WTC11 (cell line): Measurements from ENCODE around the gene SORCS1. TPM values are rescaled to one million over a fixed set of nuclear protein-coding genes. Genes with fewer than 3 reads are reported as not detected.

Source experiments
- ATAC-seq: fragments of 200-7000 bp; cut with Tn5 transposase; 2 replicates; pipeline ENCODE4 v1.10.0; 2021; ENCODE audit warnings: mild to moderate bottlenecking, moderate library complexity
- CTCF ChIA-PET: fragments of 300-600 bp; sonication (Branson Sonifier 250); formaldehyde crosslinking; loops from one replicate; lab custom pipeline; 2021; ENCODE audit warnings: antibody characterized with exemption; lab: Charles Lee
- POLR2A ChIA-PET: fragments of 350-600 bp; sonication (Branson Sonifier 250); formaldehyde crosslinking; loops from one replicate; lab custom pipeline; 2021; ENCODE audit warnings: antibody characterized with exemption; lab: Charles Lee
- DNase-seq: peaks from one replicate; pipeline ENCODE4 v3.0.0; 2021; ENCODE audit warnings: low spot score
- H3K27ac Mint-ChIP-seq: 2 replicates; pipeline ENCODE4 v1.8.0; 2021; ENCODE audit warnings: mixed read lengths
- H3K27me3 Mint-ChIP-seq: 2 replicates; pipeline ENCODE4 v1.8.0; 2021; ENCODE audit warnings: low read depth, mild to moderate bottlenecking, moderate library complexity, mixed read lengths
- H3K36me3 Mint-ChIP-seq: 2 replicates; pipeline ENCODE4 v1.8.0; 2021; ENCODE audit warnings: mixed read lengths
- H3K4me1 Mint-ChIP-seq: 2 replicates; pipeline ENCODE4 v1.8.0; 2022; ENCODE audit warnings: mixed read lengths
- H3K4me3 Mint-ChIP-seq: 2 replicates; pipeline ENCODE4 v1.8.0; 2021; ENCODE audit warnings: mild to moderate bottlenecking, moderate library complexity, mixed read lengths
- H3K9me3 Mint-ChIP-seq: 2 replicates; pipeline ENCODE4 v1.8.0; 2021; ENCODE audit warnings: mixed read lengths
- ATF6 ChIP-seq: sonication (generic); formaldehyde crosslinking; IDR thresholded peaks from 2 replicates; pipeline ENCODE4 v1.8.1; 2023; ENCODE audit warnings: mild to moderate bottlenecking, missing genetic modification reagents
- GRHL2 ChIP-seq: fragments of 250-450 bp; sonication (Bioruptor Pico); IDR thresholded peaks from 2 replicates; pipeline ENCODE4 v1.8.0; 2022; ENCODE audit warnings: mild to moderate bottlenecking, moderate library complexity; ENCODE audit not compliant: insufficient replicate concordance, severe bottlenecking
- IRF2 ChIP-seq: sonication (generic); formaldehyde crosslinking; IDR thresholded peaks from 2 replicates; pipeline ENCODE4 v1.8.0; 2022; ENCODE audit warnings: low read depth, missing genetic modification reagents, borderline replicate concordance
- JUN ChIP-seq: sonication (generic); formaldehyde crosslinking; IDR thresholded peaks from 2 replicates; pipeline ENCODE4 v1.8.0; 2023; ENCODE audit warnings: mild to moderate bottlenecking, missing genetic modification reagents
- KAT7 ChIP-seq: sonication (generic); formaldehyde crosslinking; IDR thresholded peaks from 2 replicates; pipeline ENCODE4 v1.8.1; 2023; ENCODE audit warnings: missing genetic modification reagents, mild to moderate bottlenecking, borderline replicate concordance
- NR3C1 ChIP-seq: sonication (generic); formaldehyde crosslinking; conservative IDR thresholded peaks from 2 replicates; pipeline ENCODE4 v1.8.1; 2023; ENCODE audit warnings: low read depth, mild to moderate bottlenecking, missing genetic modification reagents
- OVOL2 ChIP-seq: fragments of 250-450 bp; sonication (Bioruptor Pico); IDR thresholded peaks from 2 replicates; pipeline ENCODE4 v1.9.0; 2021; ENCODE audit warnings: mild to moderate bottlenecking, borderline replicate concordance
- SMAD3 ChIP-seq: sonication (generic); formaldehyde crosslinking; IDR thresholded peaks from 2 replicates; pipeline ENCODE4 v1.8.0; 2022; ENCODE audit warnings: missing genetic modification reagents, mild to moderate bottlenecking, borderline replicate concordance
- STAT6 ChIP-seq: sonication (generic); formaldehyde crosslinking; conservative IDR thresholded peaks from 2 replicates; pipeline ENCODE4 v1.8.1; 2023; ENCODE audit warnings: mild to moderate bottlenecking, low read depth, missing genetic modification reagents, moderate library complexity
- TP53 ChIP-seq: sonication (generic); formaldehyde crosslinking; IDR thresholded peaks from 2 replicates; pipeline ENCODE4 v1.8.1; 2023; ENCODE audit warnings: mild to moderate bottlenecking, missing genetic modification reagents
- ZNF138 ChIP-seq: sonication (generic); formaldehyde crosslinking; conservative IDR thresholded peaks from 2 replicates; pipeline ENCODE4 v1.8.1; 2022; ENCODE audit warnings: mild to moderate bottlenecking, moderate library complexity, missing genetic modification reagents
- ZNF232 ChIP-seq: sonication (generic); formaldehyde crosslinking; IDR thresholded peaks from 2 replicates; pipeline ENCODE4 v1.8.0; 2022; ENCODE audit warnings: mild to moderate bottlenecking, missing genetic modification reagents
- ZNF263 ChIP-seq: sonication (generic); formaldehyde crosslinking; IDR thresholded peaks from 2 replicates; pipeline ENCODE4 v1.8.1; 2022; ENCODE audit warnings: low read depth, mild to moderate bottlenecking, moderate library complexity, missing genetic modification reagents
- total RNA-seq: library from RNA; stranded (reverse); gene quantifications from 3 replicates; pipeline ENCODE4 v1.2.3, GENCODE V29; 2021
- TF ChIP-seq, protein P1 (sequence below): sonication (generic); formaldehyde crosslinking; IDR thresholded peaks from 2 replicates; pipeline ENCODE4 v1.8.0; 2022; ENCODE audit warnings: mild to moderate bottlenecking, missing genetic modification reagents
- TF ChIP-seq, protein P2 (sequence below): sonication (generic); formaldehyde crosslinking; conservative IDR thresholded peaks from 2 replicates; pipeline ENCODE4 v1.8.1; 2022; ENCODE audit warnings: mild to moderate bottlenecking, missing genetic modification reagents
- TF ChIP-seq, protein P3 (sequence below): sonication (generic); formaldehyde crosslinking; IDR thresholded peaks from 2 replicates; pipeline ENCODE4 v1.8.1; 2022; ENCODE audit warnings: low read depth, missing genetic modification reagents, borderline replicate concordance
- TF ChIP-seq, protein P4 (sequence below): sonication (generic); formaldehyde crosslinking; IDR thresholded peaks from 2 replicates; pipeline ENCODE4 v1.8.1; 2022; ENCODE audit warnings: low read depth, mild to moderate bottlenecking, moderate library complexity, missing genetic modification reagents, borderline replicate concordance

SORCS1 gene
- total RNA-seq, 1 experiment from 2014 or later, result 3.3 TPM

DNA sequence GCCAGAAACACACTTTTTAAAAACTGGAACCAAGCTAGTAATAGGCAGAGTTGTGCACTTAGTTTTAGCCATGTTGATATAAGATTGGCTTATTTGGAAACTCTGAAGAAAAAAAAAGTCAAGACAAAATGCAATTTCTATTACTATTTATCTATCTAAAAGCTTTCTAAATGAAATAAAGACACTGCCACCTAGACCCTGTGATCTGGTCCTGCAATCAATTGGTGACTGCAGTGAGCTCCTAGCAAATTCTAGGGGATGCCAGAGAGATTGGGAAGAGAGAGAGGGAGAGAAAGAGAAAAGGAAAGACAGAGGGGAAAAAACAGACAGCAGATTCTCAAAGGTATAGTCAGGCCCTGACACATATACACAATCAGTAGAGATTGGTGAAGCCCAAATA lies 25.3 kb downstream of the SORCS1 start:
- Mint-ChIP-seq H3K36me3 (no peaks in the 10 kb centered on the region), H3K4me3 (no peak overlapping the region), H3K4me1 (peaks cover 12% of the 10 kb centered on the region), H3K9me3 (no peaks in the 10 kb centered on the region), H3K27ac (no peak overlapping the region), H3K27me3 (no peaks in the 10 kb centered on the region)
- DNase-seq (no peak), ATAC-seq (no peak)
- CTCF ChIA-PET, result interaction anchor here (0.8 to 1.2 kb wide), 4 partner anchors 125 to 434 kb away, joined by 3 to 5 read pairs (median 4); no protein-coding TSS in a partner anchor
- POLR2A ChIA-PET, result no interaction called here
- TF ChIP-seq OVOL2 (CRISPR knock-in tag), result no peak
- TF ChIP-seq ZNF138, result no peak
- no peak for TF ChIP-seq SMAD3 (CRISPR knock-in tag)
- no peak for TF ChIP-seq ZNF263
- TF ChIP-seq NR3C1 (CRISPR knock-in tag), result no peak
- TF ChIP-seq, protein P1, sequence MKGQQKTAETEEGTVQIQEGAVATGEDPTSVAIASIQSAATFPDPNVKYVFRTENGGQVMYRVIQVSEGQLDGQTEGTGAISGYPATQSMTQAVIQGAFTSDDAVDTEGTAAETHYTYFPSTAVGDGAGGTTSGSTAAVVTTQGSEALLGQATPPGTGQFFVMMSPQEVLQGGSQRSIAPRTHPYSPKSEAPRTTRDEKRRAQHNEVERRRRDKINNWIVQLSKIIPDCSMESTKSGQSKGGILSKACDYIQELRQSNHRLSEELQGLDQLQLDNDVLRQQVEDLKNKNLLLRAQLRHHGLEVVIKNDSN, result no peak
- no peak for TF ChIP-seq JUN
- TF ChIP-seq IRF2 (CRISPR knock-in tag), result no peak
- no peak for TF ChIP-seq GRHL2 (CRISPR knock-in tag)
- TF ChIP-seq, protein P2, sequence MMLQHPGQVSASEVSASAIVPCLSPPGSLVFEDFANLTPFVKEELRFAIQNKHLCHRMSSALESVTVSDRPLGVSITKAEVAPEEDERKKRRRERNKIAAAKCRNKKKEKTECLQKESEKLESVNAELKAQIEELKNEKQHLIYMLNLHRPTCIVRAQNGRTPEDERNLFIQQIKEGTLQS (CRISPR knock-in tag), result no peak
- no peak for TF ChIP-seq KAT7
- TF ChIP-seq TP53 (CRISPR knock-in tag), result no peak
- no peak for TF ChIP-seq STAT6
- TF ChIP-seq, protein P3, sequence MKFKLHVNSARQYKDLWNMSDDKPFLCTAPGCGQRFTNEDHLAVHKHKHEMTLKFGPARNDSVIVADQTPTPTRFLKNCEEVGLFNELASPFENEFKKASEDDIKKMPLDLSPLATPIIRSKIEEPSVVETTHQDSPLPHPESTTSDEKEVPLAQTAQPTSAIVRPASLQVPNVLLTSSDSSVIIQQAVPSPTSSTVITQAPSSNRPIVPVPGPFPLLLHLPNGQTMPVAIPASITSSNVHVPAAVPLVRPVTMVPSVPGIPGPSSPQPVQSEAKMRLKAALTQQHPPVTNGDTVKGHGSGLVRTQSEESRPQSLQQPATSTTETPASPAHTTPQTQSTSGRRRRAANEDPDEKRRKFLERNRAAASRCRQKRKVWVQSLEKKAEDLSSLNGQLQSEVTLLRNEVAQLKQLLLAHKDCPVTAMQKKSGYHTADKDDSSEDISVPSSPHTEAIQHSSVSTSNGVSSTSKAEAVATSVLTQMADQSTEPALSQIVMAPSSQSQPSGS (CRISPR knock-in tag), result no peak
- TF ChIP-seq, all 79 proteins: peak for 0

DNA sequence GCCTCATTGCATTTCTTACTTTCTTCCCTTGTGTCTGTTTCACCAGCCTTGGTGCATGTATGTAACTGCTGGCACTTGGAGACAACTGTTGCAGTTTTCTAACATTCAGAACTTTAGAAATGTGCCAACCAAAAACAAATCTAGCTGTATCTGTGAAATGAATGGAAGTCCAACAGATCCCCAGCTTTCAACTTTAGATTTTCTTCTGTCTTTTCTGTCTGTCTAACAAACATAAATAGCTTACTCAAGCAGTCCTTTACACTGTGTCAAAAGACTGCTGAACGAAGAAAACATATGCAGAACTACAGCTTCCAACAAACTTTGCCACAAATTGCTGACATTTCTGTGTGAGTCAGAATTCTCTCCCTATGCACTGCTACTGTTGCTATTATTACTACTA lies 30.9 kb downstream of the SORCS1 start:
- ChIA-PET CTCF (no interaction called here), POLR2A (no interaction called here)
- peaks cover 8% of the 10 kb centered on the region for H3K4me1 Mint-ChIP-seq
- no peaks in the 10 kb centered on the region for H3K27me3 Mint-ChIP-seq
- no peak overlapping the region for H3K27ac Mint-ChIP-seq
- no peak for DNase-seq
- TF ChIP-seq, protein P4, sequence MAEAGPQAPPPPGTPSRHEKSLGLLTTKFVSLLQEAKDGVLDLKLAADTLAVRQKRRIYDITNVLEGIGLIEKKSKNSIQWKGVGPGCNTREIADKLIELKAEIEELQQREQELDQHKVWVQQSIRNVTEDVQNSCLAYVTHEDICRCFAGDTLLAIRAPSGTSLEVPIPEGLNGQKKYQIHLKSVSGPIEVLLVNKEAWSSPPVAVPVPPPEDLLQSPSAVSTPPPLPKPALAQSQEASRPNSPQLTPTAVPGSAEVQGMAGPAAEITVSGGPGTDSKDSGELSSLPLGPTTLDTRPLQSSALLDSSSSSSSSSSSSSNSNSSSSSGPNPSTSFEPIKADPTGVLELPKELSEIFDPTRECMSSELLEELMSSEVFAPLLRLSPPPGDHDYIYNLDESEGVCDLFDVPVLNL (CRISPR knock-in tag), result no peak
- TF ChIP-seq ZNF232 (CRISPR knock-in tag) (no peak), ATF6 (CRISPR knock-in tag) (no peak)
- no peaks in the 10 kb centered on the region for H3K36me3 Mint-ChIP-seq
- ATAC-seq, result no peak
- H3K4me3 Mint-ChIP-seq, result no peak overlapping the region
- H3K9me3 Mint-ChIP-seq, result no peaks in the 10 kb centered on the region
